Keratinocyte (primary cell): ENCODE measurements around the gene STRN3.

ENCODE experiments used
- EZH2 ChIP-seq: IDR thresholded peaks from one replicate; pipeline ENCODE4 v1.6.1; 2012; ENCODE audit warnings: inconsistent platforms, mild to moderate bottlenecking, low read length, moderate library complexity
- TF ChIP-seq, protein P1 (sequence below), 3 experiments: IDR thresholded peaks in 1 of 3; conservative IDR thresholded peaks in 1 of 3; optimal IDR thresholded peaks in 1 of 3; 2 replicates in 2 of 3; 3 replicates in 1 of 3; pipeline versions ENCODE3 to v1.5.1; 2011; ENCODE audit warnings: low read length in 3 of 3, mild to moderate bottlenecking in 3 of 3, moderate library complexity in 2 of 3, control low read depth in 1 of 3, inconsistent platforms in 1 of 3; ENCODE audit not compliant: insufficient read depth in 2 of 3; ENCODE audit errors: extremely low read depth in 1 of 3

DNA sequence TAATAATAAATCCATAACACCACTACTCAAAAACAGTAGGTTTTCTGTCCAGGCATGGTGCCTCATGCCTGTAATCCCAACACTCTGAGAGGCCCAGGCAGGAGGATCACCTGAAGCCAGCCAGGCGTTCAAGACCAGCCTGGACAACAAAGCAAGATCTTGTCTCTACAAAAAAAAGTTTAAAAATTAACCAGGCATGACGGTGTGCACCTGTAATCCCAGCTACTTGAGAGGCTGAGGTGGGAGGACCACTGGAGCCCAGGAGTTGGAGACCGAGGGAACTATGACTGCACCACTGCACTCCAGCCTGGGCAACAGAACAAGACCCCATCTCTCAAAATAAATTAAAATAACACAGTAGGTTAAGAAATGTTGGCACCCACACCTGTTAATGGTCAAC, 45.2 kb downstream of the STRN3 start:
- TF ChIP-seq, protein P1, sequence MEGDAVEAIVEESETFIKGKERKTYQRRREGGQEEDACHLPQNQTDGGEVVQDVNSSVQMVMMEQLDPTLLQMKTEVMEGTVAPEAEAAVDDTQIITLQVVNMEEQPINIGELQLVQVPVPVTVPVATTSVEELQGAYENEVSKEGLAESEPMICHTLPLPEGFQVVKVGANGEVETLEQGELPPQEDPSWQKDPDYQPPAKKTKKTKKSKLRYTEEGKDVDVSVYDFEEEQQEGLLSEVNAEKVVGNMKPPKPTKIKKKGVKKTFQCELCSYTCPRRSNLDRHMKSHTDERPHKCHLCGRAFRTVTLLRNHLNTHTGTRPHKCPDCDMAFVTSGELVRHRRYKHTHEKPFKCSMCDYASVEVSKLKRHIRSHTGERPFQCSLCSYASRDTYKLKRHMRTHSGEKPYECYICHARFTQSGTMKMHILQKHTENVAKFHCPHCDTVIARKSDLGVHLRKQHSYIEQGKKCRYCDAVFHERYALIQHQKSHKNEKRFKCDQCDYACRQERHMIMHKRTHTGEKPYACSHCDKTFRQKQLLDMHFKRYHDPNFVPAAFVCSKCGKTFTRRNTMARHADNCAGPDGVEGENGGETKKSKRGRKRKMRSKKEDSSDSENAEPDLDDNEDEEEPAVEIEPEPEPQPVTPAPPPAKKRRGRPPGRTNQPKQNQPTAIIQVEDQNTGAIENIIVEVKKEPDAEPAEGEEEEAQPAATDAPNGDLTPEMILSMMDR (optimal IDR thresholded peaks at IDR 0.05 in 1 of 3, IDR thresholded peaks at IDR 0.05 in 1 of 3, conservative IDR thresholded peaks at IDR 0.05 in 1 of 3; ENCODE audit: extremely low read depth in 1 of 3, insufficient read depth in 2 of 3, low read length in 3 of 3): no peak
- TF ChIP-seq EZH2: no peak
